ENCODE measurements around the gene SPAG16.

DNA sequence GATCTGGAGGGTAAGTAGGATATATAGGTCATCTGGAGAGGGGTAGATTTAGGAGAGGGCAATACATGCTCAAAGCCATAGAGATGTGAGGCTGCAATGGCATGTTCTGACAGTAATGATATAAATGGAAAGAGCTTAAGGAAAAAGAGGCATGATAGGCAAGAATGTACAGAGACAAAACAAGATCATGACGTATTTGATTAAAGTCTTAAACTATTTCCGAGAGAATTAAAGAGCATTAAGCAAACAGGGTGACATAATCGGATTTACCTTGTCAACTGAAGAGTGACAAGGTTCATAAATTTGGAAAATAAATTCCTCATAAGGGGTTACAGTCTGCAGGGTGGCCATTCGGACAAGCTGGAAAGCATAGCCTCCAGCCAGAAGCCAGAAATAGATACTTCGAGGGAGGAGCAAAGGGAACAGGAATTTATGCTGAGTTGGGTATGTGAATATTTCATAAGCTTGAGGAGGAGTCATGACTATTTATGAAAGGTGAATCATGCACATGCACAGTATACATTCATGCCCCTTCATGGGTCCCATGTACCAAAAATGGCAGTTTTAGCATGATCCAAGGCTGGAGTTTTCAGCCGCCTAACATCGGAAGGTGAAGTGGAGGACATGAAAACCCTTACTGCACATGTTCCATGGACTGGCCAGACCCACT lies 730.4 kb downstream of the SPAG16 start:
- TF ChIP-seq EZH2phosphoT487 (IDR thresholded peaks at IDR 0.05; ENCODE audit: borderline replicate concordance): no peak
- TF ChIP-seq CEBPB (IDR thresholded peaks at IDR 0.05; ENCODE audit: low read depth): no peak
- no peak for TF ChIP-seq SIN3A (IDR thresholded peaks at IDR 0.05; ENCODE audit: low read depth)
